GM12878 (cell line): ENCODE data around the gene PLA2G4E. TPM values are rescaled to one million over a fixed set of nuclear protein-coding genes. Genes with fewer than 3 reads are reported as not detected.

Source experiments
- CUX1 ChIP-seq: IDR thresholded peaks from 2 replicates; pipeline ENCODE4 v1.6.1; 2012; ENCODE audit warnings: improper control_type of control experiment, low read depth, low read length; ENCODE audit not compliant: insufficient replicate concordance
- DPF2 ChIP-seq: fragments of 450-650 bp; IDR thresholded peaks from 2 replicates; pipeline ENCODE4 v1.6.1; 2017; ENCODE audit warnings: mild to moderate bottlenecking
- HDAC6 ChIP-seq: fragments of 200-600 bp; sonication (generic); IDR thresholded peaks from one replicate; pipeline ENCODE4 v1.8.0; 2017; ENCODE audit warnings: antibody characterized with exemption; ENCODE audit not compliant: unreplicated experiment
- KAT2A ChIP-seq: conservative IDR thresholded peaks from 2 replicates; pipeline ENCODE4 v1.6.1; 2011; ENCODE audit warnings: low read depth, low read length; ENCODE audit not compliant: control insufficient read depth
- MYB ChIP-seq: fragments of 150-350 bp; IDR thresholded peaks from 2 replicates; pipeline ENCODE4 v1.6.1; 2014; ENCODE audit warnings: mild to moderate bottlenecking, low read depth, low read length, borderline replicate concordance
- MYC ChIP-seq: IDR thresholded peaks from 2 replicates; pipeline ENCODE4 v1.6.1; 2011; ENCODE audit warnings: mild to moderate bottlenecking, low read length, moderate library complexity, inconsistent platforms; ENCODE audit not compliant: insufficient read depth, insufficient replicate concordance, insufficient read length, severe bottlenecking
- POLR2AphosphoS5 ChIP-seq: IDR thresholded peaks from 2 replicates; pipeline ENCODE4 v1.6.1; 2011; ENCODE audit warnings: mild to moderate bottlenecking, low read length, inconsistent platforms
- SMAD1 ChIP-seq: fragments of 450-650 bp; IDR thresholded peaks from 2 replicates; pipeline ENCODE4 v1.6.1; 2018; ENCODE audit warnings: mild to moderate bottlenecking, low read depth; ENCODE audit not compliant: partially characterized antibody
- SMC3 ChIP-seq: IDR thresholded peaks from 2 replicates; pipeline ENCODE4 v1.6.1; 2011; ENCODE audit warnings: low read length, improper control_type of control experiment, borderline replicate concordance
- TCF3 ChIP-seq: IDR thresholded peaks from 2 replicates; pipeline ENCODE4 v1.6.1; 2012; ENCODE audit warnings: low read depth, mild to moderate bottlenecking, low read length, borderline replicate concordance; ENCODE audit not compliant: insufficient read depth
- ZNF207 ChIP-seq: fragments of 450-650 bp; IDR thresholded peaks from 2 replicates; pipeline ENCODE4 v1.6.1; 2014; ENCODE audit warnings: antibody characterized with exemption, mild to moderate bottlenecking, borderline replicate concordance
- polyA plus RNA-seq, 11 experiments: library from polyadenylated mRNA; depleted of rRNA in 4 of 11; unstranded in 6 of 11; stranded (reverse) in 5 of 11; fragments of >200 nt; fragmentation: Nextera tagmentation in 4 of 11; fragmentation: Illumina TruSeq in 1 of 11; extraction: Ambion mirVana in 4 of 11; extraction: Trizol in 1 of 11; gene quantifications; 1 replicate in 1 of 11; 2 replicates in 10 of 11; pipeline versions ENCODE4 v1.2.1 to v1.2.3, GENCODE V29; 2011 to 2016; ENCODE audit warnings: inconsistent platforms in 2 of 11, missing spikeins in 2 of 11, low read depth in 1 of 11
- total RNA-seq, 4 experiments: library from RNA; depleted of rRNA in 3 of 4; stranded (reverse); fragments of >200 nt in 3 of 4; fragmentation: Illumina TruSeq in 1 of 4; extraction: Trizol in 1 of 4; gene quantifications; 2 replicates each; pipeline versions ENCODE4 v1.2.1 to v1.2.3, GENCODE V29; 2013 to 2021
- TF ChIP-seq, protein P1 (sequence below): IDR thresholded peaks from 2 replicates; pipeline ENCODE4 v1.6.1; 2011; ENCODE audit warnings: mild to moderate bottlenecking, low read depth, low read length, moderate library complexity; ENCODE audit not compliant: insufficient replicate concordance
- TF ChIP-seq, protein P2 (sequence below): fragments of 450-650 bp; IDR thresholded peaks from 2 replicates; pipeline ENCODE4 v1.6.1; 2017; ENCODE audit warnings: mild to moderate bottlenecking
- TF ChIP-seq, protein P3 (sequence below): fragments of 450-650 bp; IDR thresholded peaks from 2 replicates; pipeline ENCODE4 v1.6.1; 2017; ENCODE audit warnings: mild to moderate bottlenecking, low read depth, inconsistent platforms; ENCODE audit not compliant: poor library complexity, severe bottlenecking
- TF ChIP-seq, protein P4 (sequence below): fragments of 450-650 bp; formaldehyde crosslinking; IDR thresholded peaks from 2 replicates; pipeline ENCODE4 v1.4.0; 2022; ENCODE audit warnings: mild to moderate bottlenecking, moderate library complexity

Gene PLA2G4E
- total and polyA plus RNA-seq, 10 of the 15 experiments (the other 5 are each of a cell fraction or from before 2014, with no cell fraction given), result 0.05 to 0.32 (median 0.06) TPM; not detected in 5

DNA sequence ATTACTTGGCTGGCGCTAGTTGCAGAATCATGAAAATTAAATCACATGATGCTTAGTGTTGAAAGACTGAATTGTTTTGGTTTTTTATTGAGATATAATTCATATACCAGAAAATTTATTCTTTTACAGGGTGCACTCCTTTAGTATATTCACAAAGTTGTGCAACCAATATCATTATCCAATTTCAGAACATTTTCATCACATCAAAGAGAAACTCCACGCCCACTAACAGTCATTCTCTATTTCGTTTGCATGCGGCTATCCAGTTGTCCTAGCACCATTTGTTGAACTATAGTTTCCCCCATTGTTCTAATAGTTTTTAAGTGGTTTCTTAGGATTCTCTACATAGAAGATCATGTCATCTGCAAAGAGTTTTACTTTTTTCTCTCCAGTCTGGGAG, 52.1 kb downstream of the PLA2G4E start (continued):
- TF ChIP-seq CUX1 (no peak), HDAC6 (no peak), POLR2AphosphoS5 (0 out of 2 replicates have a peak, but pooled peaks have one; percentile 20), MYB (no peak), SMC3 (no peak), TCF3 (no peak), ZNF207 (no peak), SMAD1 (peak; percentile 25), MYC (no peak), DPF2 (no peak), KAT2A (no peak)
- TF ChIP-seq, protein P1, sequence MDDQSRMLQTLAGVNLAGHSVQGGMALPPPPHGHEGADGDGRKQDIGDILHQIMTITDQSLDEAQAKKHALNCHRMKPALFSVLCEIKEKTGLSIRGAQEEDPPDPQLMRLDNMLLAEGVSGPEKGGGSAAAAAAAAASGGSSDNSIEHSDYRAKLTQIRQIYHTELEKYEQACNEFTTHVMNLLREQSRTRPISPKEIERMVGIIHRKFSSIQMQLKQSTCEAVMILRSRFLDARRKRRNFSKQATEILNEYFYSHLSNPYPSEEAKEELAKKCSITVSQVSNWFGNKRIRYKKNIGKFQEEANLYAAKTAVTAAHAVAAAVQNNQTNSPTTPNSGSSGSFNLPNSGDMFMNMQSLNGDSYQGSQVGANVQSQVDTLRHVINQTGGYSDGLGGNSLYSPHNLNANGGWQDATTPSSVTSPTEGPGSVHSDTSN, result no peak
- TF ChIP-seq, protein P2, sequence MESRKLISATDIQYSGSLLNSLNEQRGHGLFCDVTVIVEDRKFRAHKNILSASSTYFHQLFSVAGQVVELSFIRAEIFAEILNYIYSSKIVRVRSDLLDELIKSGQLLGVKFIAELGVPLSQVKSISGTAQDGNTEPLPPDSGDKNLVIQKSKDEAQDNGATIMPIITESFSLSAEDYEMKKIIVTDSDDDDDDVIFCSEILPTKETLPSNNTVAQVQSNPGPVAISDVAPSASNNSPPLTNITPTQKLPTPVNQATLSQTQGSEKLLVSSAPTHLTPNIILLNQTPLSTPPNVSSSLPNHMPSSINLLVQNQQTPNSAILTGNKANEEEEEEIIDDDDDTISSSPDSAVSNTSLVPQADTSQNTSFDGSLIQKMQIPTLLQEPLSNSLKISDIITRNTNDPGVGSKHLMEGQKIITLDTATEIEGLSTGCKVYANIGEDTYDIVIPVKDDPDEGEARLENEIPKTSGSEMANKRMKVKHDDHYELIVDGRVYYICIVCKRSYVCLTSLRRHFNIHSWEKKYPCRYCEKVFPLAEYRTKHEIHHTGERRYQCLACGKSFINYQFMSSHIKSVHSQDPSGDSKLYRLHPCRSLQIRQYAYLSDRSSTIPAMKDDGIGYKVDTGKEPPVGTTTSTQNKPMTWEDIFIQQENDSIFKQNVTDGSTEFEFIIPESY, result no peak
- TF ChIP-seq, protein P3, sequence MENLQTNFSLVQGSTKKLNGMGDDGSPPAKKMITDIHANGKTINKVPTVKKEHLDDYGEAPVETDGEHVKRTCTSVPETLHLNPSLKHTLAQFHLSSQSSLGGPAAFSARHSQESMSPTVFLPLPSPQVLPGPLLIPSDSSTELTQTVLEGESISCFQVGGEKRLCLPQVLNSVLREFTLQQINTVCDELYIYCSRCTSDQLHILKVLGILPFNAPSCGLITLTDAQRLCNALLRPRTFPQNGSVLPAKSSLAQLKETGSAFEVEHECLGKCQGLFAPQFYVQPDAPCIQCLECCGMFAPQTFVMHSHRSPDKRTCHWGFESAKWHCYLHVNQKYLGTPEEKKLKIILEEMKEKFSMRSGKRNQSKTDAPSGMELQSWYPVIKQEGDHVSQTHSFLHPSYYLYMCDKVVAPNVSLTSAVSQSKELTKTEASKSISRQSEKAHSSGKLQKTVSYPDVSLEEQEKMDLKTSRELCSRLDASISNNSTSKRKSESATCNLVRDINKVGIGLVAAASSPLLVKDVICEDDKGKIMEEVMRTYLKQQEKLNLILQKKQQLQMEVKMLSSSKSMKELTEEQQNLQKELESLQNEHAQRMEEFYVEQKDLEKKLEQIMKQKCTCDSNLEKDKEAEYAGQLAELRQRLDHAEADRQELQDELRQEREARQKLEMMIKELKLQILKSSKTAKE, result no peak
- TF ChIP-seq, protein P4, sequence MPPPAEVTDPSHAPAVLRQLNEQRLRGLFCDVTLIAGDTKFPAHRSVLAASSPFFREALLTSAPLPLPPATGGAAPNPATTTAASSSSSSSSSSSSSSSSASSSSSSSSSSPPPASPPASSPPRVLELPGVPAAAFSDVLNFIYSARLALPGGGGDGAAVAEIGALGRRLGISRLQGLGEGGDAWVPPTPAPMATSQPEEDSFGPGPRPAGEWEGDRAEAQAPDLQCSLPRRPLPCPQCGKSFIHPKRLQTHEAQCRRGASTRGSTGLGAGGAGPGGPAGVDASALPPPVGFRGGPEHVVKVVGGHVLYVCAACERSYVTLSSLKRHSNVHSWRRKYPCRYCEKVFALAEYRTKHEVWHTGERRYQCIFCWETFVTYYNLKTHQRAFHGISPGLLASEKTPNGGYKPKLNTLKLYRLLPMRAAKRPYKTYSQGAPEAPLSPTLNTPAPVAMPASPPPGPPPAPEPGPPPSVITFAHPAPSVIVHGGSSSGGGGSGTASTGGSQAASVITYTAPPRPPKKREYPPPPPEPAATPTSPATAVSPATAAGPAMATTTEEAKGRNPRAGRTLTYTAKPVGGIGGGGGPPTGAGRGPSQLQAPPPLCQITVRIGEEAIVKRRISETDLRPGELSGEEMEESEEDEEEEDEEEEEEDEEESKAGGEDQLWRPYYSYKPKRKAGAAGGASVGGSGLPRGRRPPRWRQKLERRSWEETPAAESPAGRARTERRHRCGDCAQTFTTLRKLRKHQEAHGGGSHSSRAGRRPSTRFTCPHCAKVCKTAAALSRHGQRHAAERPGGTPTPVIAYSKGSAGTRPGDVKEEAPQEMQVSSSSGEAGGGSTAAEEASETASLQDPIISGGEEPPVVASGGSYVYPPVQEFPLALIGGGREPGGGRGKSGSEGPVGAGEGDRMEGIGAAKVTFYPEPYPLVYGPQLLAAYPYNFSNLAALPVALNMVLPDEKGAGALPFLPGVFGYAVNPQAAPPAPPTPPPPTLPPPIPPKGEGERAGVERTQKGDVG (CRISPR knock-in tag), result no peak
